Fibroblast of peridontal ligament (primary cell): ENCODE data around the gene TTC9B.
A peak's percentile ranks its signal among the peaks of the same experiment; 100 is the strongest.
"Not testable (repeated sequence)": the region's sequence is repeated elsewhere in the genome, so short reads cannot be mapped to it uniquely, and the experiment has no call there.

Experiments
- DNase-seq: peaks from one replicate; pipeline ENCODE4 v3.0.0-alpha.2; 2010; ENCODE audit errors: extremely low read depth

TTC9B gene

DNA sequence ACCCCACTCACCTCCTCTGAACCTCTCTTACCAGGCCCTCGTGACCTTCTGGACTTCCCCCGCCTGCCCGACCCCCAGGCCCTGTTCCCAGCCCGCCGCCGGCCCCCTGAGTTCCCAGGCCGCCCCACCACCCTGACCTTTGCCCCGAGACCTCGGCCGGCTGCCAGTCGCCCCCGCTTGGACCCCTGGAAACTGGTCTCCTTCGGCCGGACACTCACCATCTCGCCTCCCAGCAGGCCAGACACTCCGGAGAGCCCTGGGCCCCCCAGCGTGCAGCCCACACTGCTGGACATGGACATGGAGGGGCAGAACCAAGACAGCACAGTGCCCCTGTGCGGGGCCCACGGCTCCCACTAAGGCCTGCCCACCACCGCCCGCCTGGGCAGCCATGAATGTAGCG, 3.2 kb downstream of the TTC9B start:
- no peak for DNase-seq

DNA sequence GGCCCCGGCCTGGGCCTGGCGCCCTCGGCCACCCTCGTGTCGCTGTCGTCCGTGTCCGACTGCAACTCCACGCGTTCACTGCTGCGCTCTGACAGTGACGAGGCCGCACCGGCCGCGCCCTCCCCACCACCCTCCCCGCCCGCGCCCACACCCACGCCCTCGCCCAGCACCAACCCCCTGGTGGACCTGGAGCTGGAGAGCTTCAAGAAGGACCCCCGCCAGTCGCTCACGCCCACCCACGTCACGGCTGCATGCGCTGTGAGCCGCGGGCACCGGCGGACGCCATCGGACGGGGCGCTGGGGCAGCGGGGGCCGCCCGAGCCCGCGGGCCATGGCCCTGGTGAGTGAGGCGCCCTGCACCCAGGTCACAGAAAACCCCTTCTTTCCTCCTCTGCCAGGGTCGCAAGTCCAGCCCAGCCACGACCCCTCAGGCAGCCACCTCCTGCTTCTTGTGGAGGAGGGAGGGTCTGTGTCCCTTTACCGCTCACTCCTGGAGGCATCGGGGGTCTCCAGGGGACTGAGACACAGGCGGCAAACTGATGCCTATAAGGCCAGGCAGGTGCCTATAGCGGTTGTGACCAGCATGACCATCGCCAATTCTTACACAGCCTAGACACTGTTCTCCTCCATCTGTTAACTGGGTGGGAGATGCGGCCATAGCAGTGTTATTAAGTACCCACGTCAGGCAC, 4.2 kb downstream of the TTC9B start:
- DNase-seq: no peak

DNA sequence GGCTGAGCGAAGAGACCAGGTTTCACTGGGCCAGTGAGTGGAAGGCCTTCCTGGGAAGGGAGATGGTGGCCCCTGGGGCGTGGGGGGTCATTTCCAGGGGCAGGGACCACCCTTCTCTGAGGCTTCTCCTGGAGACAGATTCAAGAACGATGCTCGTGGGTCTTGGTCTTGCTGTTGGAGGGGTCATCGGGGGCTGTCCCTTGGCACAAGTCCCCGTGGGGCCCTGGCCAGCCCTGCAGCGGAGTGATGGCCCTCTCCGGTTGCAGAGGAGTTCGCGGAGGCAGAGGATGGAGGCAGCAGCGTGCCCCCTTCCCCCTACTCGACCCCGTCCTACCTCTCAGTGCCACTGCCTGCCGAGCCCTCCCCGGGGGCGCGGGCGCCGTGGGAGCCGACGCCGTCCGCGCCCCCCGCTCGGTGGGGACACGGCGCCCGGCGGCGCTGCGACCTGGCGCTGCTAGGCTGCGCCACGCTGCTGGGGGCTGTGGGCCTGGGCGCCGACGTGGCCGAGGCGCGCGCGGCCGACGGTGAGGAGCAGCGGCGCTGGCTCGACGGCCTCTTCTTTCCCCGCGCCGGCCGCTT, 4.8 kb downstream of the TTC9B start:
- DNase-seq: no peak

DNA sequence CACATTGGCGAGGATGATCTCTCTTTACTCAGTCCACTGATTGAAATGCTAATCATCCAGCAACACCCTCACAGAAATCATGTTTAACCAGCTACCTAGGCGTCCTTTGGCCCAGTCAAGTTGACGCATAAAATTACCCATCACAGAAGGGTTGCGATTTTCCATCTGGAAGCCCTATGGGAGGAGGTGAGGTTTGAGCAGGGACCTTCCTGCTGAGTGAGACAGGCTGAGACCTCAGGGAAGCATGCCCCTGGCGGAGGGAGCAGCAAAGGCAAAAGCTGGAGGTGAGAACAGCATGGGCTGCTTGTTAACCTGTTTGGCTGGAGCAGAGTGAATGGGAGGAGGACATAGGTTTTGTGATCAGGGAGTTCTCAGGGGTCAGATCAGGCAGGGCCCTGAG, 7.3 kb downstream of the TTC9B start:
- no peak for DNase-seq

DNA sequence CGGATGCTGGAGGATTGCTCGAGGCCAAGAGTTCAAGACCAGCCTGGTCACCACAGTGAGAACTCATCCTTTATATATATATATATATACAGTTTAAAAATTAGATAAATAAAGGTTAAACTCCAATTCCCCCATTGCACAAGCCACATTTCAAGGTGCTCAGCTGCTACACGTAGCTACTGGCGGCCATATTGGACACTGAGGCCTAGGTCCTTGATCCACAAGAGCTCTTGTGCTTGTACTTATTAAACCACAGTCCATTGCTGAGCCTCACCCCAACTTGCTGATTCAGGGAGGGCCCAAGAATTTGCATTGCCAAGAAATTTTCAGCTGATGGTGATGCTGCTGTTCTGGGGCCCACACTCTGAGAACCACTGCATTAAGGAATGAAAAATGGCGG, 9.6 kb downstream of the TTC9B start:
- DNase-seq: no peak

DNA sequence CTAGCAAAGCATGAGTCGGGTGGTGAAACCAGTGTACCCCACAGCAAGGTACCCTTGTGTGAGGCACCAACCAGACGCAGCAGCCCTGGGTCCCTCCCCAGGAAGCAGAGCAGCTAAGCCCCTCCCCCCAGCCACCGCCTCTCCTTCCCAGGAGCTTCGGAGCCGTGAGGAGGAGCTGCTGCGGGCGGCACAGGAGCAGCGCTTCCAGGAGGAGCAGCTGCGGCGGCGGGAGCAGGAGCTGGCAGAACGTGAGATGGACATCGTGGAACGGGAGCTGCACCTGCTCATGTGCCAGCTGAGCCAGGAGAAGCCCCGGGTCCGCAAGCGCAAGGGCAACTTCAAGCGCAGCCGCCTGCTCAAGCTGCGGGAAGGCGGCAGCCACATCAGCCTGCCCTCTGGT, 12.4 kb downstream of the TTC9B start:
- DNase-seq: no peak

DNA sequence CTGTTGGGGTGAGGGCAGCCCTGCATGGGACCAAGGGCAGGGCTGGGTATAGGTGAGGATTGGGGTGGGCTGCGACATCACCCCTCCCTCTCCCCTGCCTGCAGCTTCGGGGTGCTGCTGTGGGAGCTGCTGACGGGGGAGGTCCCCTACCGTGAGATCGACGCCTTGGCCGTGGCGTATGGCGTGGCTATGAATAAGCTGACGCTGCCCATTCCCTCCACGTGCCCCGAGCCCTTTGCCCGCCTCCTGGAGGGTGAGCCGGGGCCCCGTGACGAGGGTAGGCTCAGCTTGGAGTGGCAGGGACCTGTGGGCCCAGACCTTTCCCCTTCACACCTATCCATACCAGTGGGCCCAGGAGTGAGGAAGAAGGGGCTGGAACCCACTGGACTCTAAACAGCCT, 13.8 kb downstream of the TTC9B start:
- DNase-seq: no peak

DNA sequence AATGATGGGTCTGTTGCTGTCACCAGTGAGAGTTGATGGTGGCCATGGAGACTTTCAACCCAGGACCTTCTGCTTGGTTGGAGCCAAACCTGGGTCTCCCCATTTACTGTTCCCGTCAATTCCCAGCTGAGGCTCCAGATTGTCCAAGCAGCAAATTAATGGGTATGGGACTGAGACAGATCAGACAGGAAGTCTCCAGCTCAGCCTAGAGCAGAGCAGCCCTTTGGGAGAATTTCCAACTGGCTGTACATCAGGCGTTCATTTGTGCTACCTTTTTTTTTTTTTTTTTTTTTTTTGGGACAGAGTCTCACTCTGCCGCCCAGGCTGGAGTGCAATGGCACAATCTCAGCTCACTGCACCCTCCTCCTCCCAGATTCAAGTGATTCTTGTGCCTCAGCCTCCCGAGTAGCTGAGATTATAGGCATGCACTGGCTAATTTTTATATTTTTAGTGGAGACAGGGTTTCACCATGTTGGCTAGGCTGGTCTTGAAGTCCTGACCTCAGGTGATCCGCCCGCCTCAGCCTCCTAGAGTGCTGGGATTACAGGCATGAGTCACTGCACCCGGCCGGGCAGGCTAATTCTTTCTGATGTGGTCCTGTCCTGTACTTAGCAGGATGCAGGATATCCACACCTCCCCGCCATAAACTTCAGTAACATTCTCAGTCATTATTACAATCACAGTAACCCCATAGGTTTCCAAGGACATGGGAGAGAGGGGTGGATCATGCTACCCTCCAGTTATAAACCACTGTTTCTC, 17.7 kb downstream of the TTC9B start:
- DNase-seq: no peak

DNA sequence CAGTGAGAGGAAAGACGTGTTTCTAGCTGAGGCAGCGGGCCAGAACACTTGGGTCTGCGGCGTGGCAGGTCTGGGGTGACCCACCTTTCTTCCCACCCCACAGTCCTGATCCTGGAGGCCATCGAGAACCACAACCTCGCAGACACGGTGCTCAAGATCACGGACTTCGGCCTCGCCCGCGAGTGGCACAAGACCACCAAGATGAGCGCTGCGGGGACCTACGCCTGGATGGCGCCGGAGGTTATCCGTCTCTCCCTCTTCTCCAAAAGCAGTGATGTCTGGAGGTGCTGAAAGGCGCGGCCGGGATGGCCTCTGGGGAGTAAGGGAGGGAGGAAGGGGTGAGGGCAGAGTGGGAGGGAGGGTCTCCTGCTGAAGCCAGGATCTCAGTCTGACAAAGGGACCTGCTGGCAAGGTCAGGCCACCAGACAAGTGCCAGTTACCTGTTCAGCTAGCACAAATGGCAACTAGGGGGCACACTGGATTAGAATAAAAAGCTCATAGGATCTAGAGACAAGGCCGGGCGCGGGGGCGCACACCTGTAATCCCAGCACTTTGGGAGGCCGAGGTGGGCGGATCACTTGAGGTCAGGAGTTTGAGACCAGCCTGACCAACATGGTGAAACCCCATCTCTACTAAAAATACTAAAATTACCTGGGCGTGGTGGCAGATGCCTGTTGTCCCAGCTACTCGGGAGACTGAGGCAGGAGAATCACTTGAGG, 19.8 kb downstream of the TTC9B start:
- DNase-seq: no peak

DNA sequence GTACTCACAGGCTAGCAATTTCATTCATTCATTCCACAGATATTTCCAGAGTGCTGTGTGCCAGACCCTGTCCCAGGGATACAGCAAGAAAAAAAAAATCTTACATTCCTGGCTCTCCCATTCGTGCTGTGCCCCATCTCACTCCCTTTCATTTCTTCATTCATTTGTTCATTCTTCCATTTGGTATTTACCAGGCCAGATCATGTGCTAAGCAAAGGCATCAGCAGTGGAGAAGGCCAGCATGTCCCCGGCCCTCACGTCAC, 24.7 kb downstream of the TTC9B start:
- peak; percentile 7 for DNase-seq

DNA sequence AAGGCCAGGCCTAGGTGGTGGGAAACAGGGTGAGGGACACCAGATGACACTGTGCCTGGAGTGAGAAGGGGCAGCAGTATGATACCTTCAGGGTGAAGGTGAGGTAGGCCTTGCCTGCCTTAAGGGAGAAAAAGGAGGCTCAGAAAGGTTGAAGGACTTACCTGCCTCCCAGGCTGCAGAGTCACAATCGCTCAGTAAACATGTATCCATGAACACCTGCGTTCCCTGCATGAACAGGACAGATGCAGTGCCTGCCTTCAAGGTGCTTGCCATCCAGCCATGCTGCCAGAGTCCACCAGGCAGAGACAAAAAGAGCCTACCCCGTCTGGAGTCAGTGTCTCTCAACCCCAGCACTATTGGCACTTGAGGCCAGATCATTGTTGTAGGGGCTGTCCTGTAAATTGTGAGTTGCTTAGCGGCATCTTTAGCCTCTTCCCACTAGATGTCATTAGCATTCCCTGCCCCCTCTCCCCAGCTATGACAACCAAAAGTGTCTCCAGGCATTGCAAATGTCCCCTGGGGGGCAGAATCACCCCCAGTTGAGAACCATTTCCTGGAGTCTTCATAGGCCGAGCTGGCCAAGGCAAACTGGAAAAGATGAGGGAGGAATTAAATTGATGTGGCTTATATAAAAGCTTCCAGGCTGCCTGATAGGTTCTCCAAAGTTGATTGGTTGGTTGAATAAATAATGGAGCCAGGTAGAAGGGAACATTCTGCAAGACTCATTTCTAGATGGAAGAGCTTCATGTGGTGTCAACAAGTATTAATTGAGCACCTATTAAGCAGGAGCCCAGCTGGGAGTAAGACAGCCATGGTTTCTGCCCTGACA, 25.2 kb downstream of the TTC9B start:
- DNase-seq: no peak

DNA sequence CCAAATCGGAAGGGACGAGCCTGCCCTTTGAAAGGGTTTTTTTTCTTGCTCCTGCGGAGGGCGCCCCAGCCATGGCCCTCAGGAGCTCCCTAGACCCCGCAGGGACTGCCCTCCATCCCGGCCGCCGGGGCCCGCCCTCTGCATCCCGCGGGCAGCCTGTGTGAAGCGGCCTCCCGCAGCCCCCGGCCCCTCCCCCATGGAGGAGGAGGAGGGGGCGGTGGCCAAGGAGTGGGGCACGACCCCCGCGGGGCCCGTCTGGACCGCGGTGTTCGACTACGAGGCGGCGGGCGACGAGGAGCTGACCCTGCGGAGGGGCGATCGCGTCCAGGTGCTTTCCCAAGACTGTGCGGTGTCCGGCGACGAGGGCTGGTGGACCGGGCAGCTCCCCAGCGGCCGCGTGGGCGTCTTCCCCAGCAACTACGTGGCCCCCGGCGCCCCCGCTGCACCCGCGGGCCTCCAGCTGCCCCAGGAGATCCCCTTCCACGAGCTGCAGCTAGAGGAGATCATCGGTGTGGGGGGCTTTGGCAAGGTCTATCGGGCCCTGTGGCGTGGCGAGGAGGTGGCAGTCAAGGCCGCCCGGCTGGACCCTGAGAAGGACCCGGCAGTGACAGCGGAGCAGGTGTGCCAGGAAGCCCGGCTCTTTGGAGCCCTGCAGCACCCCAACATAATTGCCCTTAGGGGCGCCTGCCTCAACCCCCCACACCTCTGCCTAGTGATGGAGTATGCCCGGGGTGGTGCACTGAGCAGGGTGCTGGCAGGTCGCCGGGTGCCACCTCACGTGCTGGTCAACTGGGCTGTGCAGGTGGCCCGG, 26.1 kb downstream of the TTC9B start:
- DNase-seq: no peak

DNA sequence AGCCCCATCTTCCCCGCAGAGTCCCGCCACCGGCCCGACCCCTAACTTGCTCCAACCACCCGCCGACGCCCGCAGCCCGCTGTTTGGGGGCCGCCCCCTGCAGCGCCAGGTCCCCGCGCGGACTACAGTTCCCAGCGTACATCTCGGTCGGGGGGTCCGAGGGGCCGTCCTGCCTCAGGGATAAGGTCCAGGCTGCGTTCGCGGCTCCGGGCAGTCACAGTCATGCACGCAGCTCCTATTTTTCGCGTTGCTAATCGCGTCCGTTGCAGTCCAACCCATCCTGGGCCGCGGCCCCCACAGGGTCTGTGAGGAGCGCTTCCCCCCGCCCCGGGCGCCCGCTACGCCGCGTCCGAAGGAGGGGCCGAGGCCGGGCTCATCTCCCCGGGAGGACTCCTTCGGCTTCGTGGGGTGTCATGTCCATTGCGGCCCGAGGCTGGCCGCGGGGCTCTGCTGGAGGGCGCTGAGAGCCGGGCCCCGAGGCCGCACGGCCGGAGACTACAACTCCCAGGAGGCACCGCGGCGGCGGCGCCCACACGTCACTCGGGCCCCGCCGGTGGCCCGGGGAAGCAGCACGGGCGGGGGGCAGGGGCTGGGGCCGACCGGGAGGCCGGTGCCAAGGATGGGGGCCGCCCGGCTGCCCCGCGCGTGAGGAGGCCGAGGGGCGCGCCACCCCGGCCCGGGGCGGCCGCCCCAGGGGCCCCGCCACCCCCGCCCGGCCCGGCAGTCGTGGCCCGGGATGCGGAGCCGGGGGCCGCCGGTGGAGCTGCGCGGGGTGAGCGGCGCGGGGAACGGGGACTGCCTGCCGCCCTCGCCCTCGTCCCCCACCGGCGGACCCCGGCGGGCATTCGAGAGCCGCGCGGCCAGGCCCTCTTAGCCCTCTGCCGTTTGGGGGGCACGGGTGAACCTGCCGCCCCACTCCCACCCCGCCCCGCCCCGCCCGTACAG, 27.0 kb downstream of the TTC9B start, which contains the start of gene MAP3K10:
MAP3K10 (plus strand) TSS at position 536 of the 945 bp plus-strand sequence. CDS start 606 bp downstream, outside the sequence.
- DNase-seq: peak; percentile 50

DNA sequence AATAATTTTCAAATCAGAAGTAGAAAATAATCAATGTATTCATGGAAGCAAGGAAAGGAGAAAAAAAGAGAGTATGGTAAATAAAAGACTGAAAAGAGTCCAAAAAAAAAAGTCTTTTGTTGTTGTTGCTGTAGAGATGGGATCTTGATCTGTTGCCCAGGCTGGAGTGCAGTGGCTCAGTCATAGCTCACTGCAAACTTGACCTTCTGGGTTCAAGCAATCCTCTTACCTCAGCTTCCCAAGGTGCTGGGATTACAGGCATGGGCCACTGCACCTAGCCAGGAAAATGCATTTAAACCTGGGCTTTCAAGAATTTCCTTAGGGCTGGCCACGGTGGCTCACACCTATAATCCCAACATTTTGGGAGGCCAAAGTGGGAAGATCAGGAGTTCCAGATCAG, 33.9 kb downstream of the TTC9B start:
- DNase-seq: no peak

DNA sequence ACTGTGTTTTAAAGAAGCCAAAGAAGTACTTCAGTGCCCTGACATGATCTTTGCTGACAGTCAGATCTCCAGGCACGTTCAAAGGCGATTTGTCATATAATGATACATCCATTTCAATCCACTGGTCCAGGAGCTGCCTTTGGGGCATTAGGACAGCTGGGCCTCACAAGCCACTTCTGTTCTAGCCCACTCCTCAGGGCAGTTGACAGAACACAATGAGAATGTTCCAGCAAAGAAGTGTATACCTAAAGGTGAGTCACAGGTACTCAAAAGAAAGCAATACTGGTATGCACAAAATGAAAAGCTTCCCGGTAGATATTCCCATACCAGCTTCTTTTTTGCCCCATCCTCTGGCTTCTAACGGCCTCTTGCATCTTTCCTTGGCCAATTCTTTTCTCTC, 39.4 kb downstream of the TTC9B start:
- no peak for DNase-seq

DNA sequence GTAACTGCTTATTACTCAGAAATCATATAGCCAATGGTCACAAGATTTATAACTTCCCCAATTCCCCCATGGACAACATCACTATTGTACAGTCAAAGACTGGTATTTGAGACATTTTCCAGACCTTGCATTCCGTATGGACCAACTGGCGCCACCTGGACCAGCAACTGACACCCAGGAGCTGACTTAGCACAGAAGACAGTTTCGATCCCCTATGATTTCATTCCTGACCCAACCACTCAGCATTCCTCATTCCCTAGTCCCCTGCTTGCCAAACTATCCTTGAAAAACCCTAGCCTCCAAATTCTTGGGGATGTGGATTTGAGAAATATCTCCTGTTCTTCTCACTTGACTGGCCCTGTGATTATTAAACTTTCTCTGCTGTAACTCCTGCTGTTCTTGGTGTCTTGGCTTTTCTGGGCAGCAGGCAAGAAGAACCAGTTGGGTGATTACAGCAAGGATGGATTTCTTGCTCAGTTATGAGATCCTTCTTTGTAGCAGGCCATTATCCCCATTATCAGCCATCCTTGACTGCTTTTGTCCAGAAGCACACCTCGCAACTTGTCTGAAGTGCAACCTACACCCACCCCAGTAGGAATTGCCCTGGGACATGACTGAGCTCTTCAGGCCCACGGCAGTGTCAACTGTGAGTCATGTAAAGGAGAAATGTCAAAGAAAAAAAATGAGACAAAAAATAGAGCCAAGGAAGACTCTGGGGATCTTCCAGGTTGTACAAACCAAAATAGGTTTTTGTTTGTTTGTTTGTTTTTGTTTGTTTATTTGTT, 40.7 kb downstream of the TTC9B start:
- no peak for DNase-seq

DNA sequence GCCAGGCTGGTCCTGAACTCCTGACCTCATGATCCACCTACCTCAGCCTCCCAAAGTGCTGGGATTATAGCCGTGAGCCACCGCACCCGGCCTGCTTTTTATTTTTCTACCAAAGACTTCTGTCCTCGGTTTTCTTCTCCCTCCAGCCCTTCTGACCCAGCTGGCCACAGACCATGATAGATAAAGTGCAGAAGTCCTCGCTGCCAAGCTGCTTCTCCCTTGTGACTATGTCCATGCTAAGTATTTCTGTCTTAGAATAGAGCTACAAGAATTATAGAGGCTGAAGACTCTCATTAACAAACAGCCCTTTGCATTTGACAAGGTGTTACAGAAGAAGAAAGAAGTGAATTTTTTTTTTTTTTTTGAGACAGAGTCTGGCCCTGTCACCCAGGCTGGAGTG, 42.4 kb downstream of the TTC9B start:
- no peak for DNase-seq

DNA sequence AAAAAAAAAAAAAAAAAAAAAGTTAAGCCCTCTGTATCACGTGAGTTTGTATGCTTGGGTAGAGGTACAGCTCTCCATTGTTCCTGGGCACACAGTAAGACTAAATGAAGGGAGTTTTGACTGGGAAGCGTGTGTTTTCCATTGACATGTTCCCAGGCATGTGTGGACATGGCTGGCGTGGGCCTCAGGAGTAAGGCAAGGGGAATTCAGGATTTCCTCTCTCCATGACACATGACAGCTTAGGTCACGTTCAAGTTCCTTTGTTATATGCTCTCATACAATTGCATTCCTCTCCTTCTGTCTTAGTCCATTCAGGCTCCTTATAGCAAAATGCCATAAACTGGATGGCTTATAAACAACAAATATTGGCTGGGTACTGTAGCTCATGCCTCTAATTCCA, 44.1 kb downstream of the TTC9B start:
- no peak for DNase-seq

DNA sequence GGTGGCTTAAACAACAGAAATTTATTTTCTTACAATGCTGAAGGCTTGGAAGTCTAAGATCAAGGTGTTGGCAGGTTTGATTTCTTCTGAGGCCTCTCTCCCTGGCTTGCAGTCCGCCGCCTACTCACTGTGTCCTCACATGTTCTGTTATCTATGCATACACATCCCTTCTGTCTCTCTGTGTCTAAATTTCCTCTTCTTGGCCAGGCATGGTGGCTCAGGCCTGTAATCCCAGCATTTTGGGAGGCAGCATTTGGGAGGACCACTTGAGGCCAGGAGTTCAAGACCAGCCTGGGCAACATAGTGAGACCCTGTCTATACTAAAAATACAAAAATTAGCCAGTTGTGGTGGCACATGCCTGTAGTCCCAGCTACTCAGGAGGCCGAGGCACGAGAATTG, 46.9 kb downstream of the TTC9B start:
- DNase-seq: not testable (repeated sequence)
